ENCODE results near the gene STX19. TPM values are rescaled to one million over a fixed set of nuclear protein-coding genes. Genes with fewer than 3 reads are reported as not detected.

Gene STX19
- total and polyA plus RNA-seq, 11 donors = 0.25 TPM; not detected in 10

- DNase-seq (no peak), ATAC-seq (no peak)
- Histone ChIP-seq H3K9me3 (no peaks in the 10 kb centered on the region), H3K36me3 (no peaks in the 10 kb centered on the region), H3K27ac (no peak overlapping the region), H3K4me3 (no peak overlapping the region), H3K27me3 (no peaks in the 10 kb centered on the region), H3K4me1 (peaks cover 0 to 28% (median 9%) of the 10 kb centered on the region in 12 donors)
- intact Hi-C loops (cut with DNase I) = no loop called here
- 90 to 93% (median 93%) methylated on average over 5 of the region's 5 CpGs for WGBS, 4 donors
- TF ChIP-seq POLR2A (IDR thresholded peaks at IDR 0.05) = no peak
- TF ChIP-seq CTCF (IDR thresholded peaks at IDR 0.05) = no peak
Measured at GRCh38 chr3:93984618-93985017, 43.8 kb downstream of the STX19 start.

GRCh38 chr3:93983408-93983807 is 45.0 kb downstream of the STX19 start:
- no peak for ATAC-seq
- intact Hi-C loops (cut with DNase I) = no loop called here
- H3K4me3 ChIP-seq = no peak overlapping the region
- TF ChIP-seq POLR2A (IDR thresholded peaks at IDR 0.05) (no peak), CTCF (IDR thresholded peaks at IDR 0.05) (no peak)
- H3K27me3 ChIP-seq = no peaks in the 10 kb centered on the region
- H3K36me3 ChIP-seq = no peaks in the 10 kb centered on the region
- peaks cover 0 to 22% (median 10%) of the 10 kb centered on the region in 12 donors for H3K4me1 ChIP-seq
- WGBS, 4 donors = 91 to 97% (median 95%) methylated on average over 3 of the region's 3 CpGs
- no peak overlapping the region for H3K27ac ChIP-seq
- DNase-seq = no peak
- H3K9me3 ChIP-seq = no peaks in the 10 kb centered on the region

GRCh38 chr3:93981649-93982048 is 46.7 kb downstream of the STX19 start:
- Histone ChIP-seq H3K4me3 (no peak overlapping the region), H3K27ac (no peak overlapping the region), H3K4me1 (peaks cover 0 to 15% (median 10%) of the 10 kb centered on the region in 12 donors), H3K36me3 (no peaks in the 10 kb centered on the region), H3K9me3 (no peaks in the 10 kb centered on the region), H3K27me3 (no peaks in the 10 kb centered on the region)
- intact Hi-C loops (cut with DNase I) = no loop called here
- DNase-seq (no peak), ATAC-seq (no peak)
- 95 to 97% (median 96%) methylated on average over 13 of the region's 13 CpGs for WGBS, 4 donors
- TF ChIP-seq CTCF (IDR thresholded peaks at IDR 0.05) = no peak
- no peak for TF ChIP-seq POLR2A (IDR thresholded peaks at IDR 0.05)

GRCh38 chr3:93979850-93980676 is 48.3 kb downstream of the STX19 start, which contains the start of gene ARL13B:
Gene ARL13B (plus strand): TSS chr3:93980155. CDS start chr3:93980424, 269 bp downstream.
- Histone ChIP-seq H3K4me3 (peak within 1 kb of the TSS; percentile 52 to 97 (median 86)), H3K4me1 (peaks cover 0 to 15% (median 10%) of the 10 kb centered on the region in 12 donors), H3K36me3 (no peaks in the 10 kb centered on the region), H3K27me3 (no peaks in the 10 kb centered on the region), H3K9me3 (no peaks in the 10 kb centered on the region), H3K27ac (peak within 1 kb of the TSS; percentile 51 to 98 (median 90))
- WGBS, 4 donors = 0% methylated on average over 51 to 66 of the region's 66 CpGs
- ATAC-seq (peak; percentile 100), DNase-seq (peak; percentile 98 to 99 (median 98))
- intact Hi-C loops (cut with DNase I) = no loop called here
- TF ChIP-seq POLR2A (IDR thresholded peaks at IDR 0.05) (peak in 1 of 2 donors; percentile 90), CTCF (IDR thresholded peaks at IDR 0.05) (no peak)

Data from heart left ventricle (tissue), 16 donors.